ENCODE measurements around the gene BRD7. TPM values are rescaled to one million over a fixed set of nuclear protein-coding genes. Genes with fewer than 3 reads are reported as not detected.

The BRD7 gene
- total and polyA plus RNA-seq, 2 donors (not counting 3 experiments of a cell fraction or from before 2014, with no cell fraction given): 17.1 to 69.1 TPM

DNA sequence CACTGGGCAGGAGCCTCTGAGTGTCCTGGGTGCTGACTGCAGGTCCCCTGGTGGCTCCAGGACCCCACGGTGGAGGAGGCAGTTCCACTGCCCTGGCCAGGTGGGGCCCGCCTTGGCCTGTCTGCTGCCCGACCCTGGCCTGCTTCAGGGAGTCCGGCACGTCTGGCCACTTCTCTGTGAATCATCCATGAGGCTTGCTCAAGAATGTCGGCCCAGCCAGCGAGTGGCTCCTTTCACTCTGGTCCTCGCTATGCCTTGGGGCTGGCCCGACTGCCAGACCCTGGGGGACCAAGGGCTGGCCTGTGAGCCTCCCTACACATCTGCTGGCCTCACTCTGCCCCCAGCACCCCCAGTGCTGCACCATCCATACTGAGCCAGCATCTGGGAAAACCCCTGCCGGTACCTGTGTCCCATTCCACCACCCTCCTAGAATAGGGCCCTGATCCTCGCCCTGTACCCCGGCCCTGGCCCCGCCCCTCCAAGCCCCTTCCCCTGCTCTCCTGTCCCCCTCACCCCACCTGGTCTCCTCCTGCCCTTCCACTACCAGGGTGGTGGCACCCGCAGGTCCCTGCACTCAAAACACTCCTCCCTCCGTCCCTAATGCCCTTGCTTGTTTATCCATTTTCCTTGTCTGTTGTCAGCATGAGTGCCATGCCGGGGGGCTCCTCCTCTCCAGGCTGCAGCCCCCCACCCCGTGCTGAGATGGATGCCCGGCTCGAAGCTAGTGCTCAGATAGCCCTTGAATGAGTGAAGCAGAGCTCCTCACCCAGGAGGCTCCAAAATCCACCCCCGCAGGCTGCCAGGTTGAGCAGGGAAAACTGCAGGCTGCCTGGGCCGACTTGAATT is 66.9 kb downstream of the BRD7 start:
- H3K27me3 ChIP-seq (ENCODE audit: control insufficient read depth in 2 of 2, insufficient read depth in 2 of 2, low read length in 2 of 2): no peaks in the 10 kb centered on the region
- H2AFZ ChIP-seq (ENCODE audit: low read depth, low read length): no peak overlapping the region
- H3K9me1 ChIP-seq (replicated peaks; ENCODE audit: control insufficient read depth, extremely low read depth, insufficient read depth, low read length): no peaks in the 10 kb centered on the region
- dilution Hi-C loops (cut with MboI; ENCODE audit: extremely low pct_ligation_motif_present, low sequenced_read_pairs) (no loop called here), intact Hi-C loops (cut with micrococcal nuclease) (no loop called here)
- no peak overlapping the region for H3K9ac ChIP-seq (replicated peaks; ENCODE audit: extremely low read depth, insufficient read depth, low read length)
- no peak for DNase-seq (ENCODE audit: low read depth, low spot score)
- no peak overlapping the region for H3K4me2 ChIP-seq (ENCODE audit: insufficient read depth, low read length)
- H3K9me3 ChIP-seq (replicated peaks; ENCODE audit: control insufficient read depth, insufficient read depth, low read length): no peaks in the 10 kb centered on the region
- FAIRE-seq: no peak
- H4K20me1 ChIP-seq (replicated peaks; ENCODE audit: control insufficient read depth, extremely low read depth, insufficient read depth, low read length): no peaks in the 10 kb centered on the region
- no peak overlapping the region for H3K27ac ChIP-seq (ENCODE audit: insufficient read depth, low read depth, low read length)
- H3K79me2 ChIP-seq (ENCODE audit: control insufficient read depth, insufficient read depth, low read length): no peaks in the 10 kb centered on the region
- ChIA-PET CTCF (no interaction called here), POLR2A (no interaction called here)
- no peak overlapping the region for H3K4me3 ChIP-seq (replicated peaks in 1 of 3; ENCODE audit: insufficient read depth in 1 of 3, low read depth in 1 of 3, low read length in 3 of 3)
- H3K4me1 ChIP-seq (ENCODE audit: control insufficient read depth, extremely low read depth, insufficient read depth, low read length): no peaks in the 10 kb centered on the region
- no peak for TF ChIP-seq GATA2 (IDR thresholded peaks at IDR 0.05; ENCODE audit: insufficient read depth, insufficient read length, low read depth, low read length)
- TF ChIP-seq, protein P1, sequence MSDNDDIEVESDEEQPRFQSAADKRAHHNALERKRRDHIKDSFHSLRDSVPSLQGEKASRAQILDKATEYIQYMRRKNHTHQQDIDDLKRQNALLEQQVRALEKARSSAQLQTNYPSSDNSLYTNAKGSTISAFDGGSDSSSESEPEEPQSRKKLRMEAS (IDR thresholded peaks at IDR 0.05; ENCODE audit: insufficient read depth, insufficient read length): no peak
- no peak for TF ChIP-seq MYC (IDR thresholded peaks at IDR 0.05; ENCODE audit: low read depth, low read length)
- TF ChIP-seq POLR2AphosphoS5 (IDR thresholded peaks at IDR 0.05; ENCODE audit: insufficient read depth, low read depth, low read length): no peak
- no peak for TF ChIP-seq EZH2 (IDR thresholded peaks at IDR 0.05; ENCODE audit: borderline replicate concordance, low read depth, low read length, severe bottlenecking)
- TF ChIP-seq JUN (IDR thresholded peaks at IDR 0.05; ENCODE audit: borderline replicate concordance, insufficient read depth, insufficient read length, low read depth): no peak
- TF ChIP-seq POLR2A (IDR thresholded peaks at IDR 0.05; ENCODE audit: low read depth, low read length): no peak
- no peak for TF ChIP-seq FOS (IDR thresholded peaks at IDR 0.05; ENCODE audit: borderline replicate concordance, insufficient read depth, low read length)
- TF ChIP-seq, protein P2, sequence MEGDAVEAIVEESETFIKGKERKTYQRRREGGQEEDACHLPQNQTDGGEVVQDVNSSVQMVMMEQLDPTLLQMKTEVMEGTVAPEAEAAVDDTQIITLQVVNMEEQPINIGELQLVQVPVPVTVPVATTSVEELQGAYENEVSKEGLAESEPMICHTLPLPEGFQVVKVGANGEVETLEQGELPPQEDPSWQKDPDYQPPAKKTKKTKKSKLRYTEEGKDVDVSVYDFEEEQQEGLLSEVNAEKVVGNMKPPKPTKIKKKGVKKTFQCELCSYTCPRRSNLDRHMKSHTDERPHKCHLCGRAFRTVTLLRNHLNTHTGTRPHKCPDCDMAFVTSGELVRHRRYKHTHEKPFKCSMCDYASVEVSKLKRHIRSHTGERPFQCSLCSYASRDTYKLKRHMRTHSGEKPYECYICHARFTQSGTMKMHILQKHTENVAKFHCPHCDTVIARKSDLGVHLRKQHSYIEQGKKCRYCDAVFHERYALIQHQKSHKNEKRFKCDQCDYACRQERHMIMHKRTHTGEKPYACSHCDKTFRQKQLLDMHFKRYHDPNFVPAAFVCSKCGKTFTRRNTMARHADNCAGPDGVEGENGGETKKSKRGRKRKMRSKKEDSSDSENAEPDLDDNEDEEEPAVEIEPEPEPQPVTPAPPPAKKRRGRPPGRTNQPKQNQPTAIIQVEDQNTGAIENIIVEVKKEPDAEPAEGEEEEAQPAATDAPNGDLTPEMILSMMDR (IDR thresholded peaks at IDR 0.05; ENCODE audit: extremely low read depth in 1 of 2, insufficient read depth in 1 of 2, low read depth in 1 of 2, low read length in 2 of 2): no peak
- no TSS peak for BruUV-seq (replicated peaks)
- H3K36me3 ChIP-seq (ENCODE audit: control insufficient read depth in 2 of 2, extremely low read depth in 1 of 2, insufficient read depth in 2 of 2, low read length in 2 of 2): no peaks in the 10 kb centered on the region
